ENCODE data around the gene CHL1.

Gene CHL1

GRCh38 chr3:440826-441225 lies 244.3 kb downstream of the CHL1 start:
- no peak for DNase-seq (ENCODE audit: insufficient read length, low spot score)
- no peak for TF ChIP-seq CTCF (IDR thresholded peaks at IDR 0.05; ENCODE audit: insufficient read depth, missing control alignments)
- no peak for FAIRE-seq

GRCh38 chr3:445960-446359 lies 249.4 kb downstream of the CHL1 start:
- no peak for DNase-seq (ENCODE audit: insufficient read length, low spot score)
- FAIRE-seq, result no peak
- no peak for TF ChIP-seq CTCF (IDR thresholded peaks at IDR 0.05; ENCODE audit: insufficient read depth, missing control alignments)

- no peak for TF ChIP-seq CTCF (IDR thresholded peaks at IDR 0.05; ENCODE audit: insufficient read depth, missing control alignments)
- no peak for DNase-seq (ENCODE audit: insufficient read length, low spot score)
- FAIRE-seq, result no peak
Measured at GRCh38 chr3:447671-448070, 251.1 kb downstream of the CHL1 start.

- FAIRE-seq, result no peak
- DNase-seq (ENCODE audit: insufficient read length, low spot score), result no peak
- no peak for TF ChIP-seq CTCF (IDR thresholded peaks at IDR 0.05; ENCODE audit: insufficient read depth, missing control alignments)
Measured at GRCh38 chr3:449711-450110, 253.1 kb downstream of the CHL1 start.

GRCh38 chr3:452221-452620 lies 255.7 kb downstream of the CHL1 start:
- DNase-seq (ENCODE audit: insufficient read length, low spot score) (no peak), FAIRE-seq (no peak)
- TF ChIP-seq CTCF (IDR thresholded peaks at IDR 0.05; ENCODE audit: insufficient read depth, missing control alignments), result no peak

- FAIRE-seq (no peak), DNase-seq (ENCODE audit: insufficient read length, low spot score) (no peak)
- no peak for TF ChIP-seq CTCF (IDR thresholded peaks at IDR 0.05; ENCODE audit: insufficient read depth, missing control alignments)
Measured at GRCh38 chr3:453106-453505, 256.5 kb downstream of the CHL1 start.

GRCh38 chr3:454986-455385 lies 258.4 kb downstream of the CHL1 start:
- FAIRE-seq, result no peak
- DNase-seq (ENCODE audit: insufficient read length, low spot score), result no peak
- TF ChIP-seq CTCF (IDR thresholded peaks at IDR 0.05; ENCODE audit: insufficient read depth, missing control alignments), result no peak

All from D721Med (cell line).